CD4-positive, alpha-beta T cell treated with Interleukin-17A for 4 hours (primary cell): ENCODE results near the gene CMBL.
"Not testable (repeated sequence)": the region's sequence is repeated elsewhere in the genome, so short reads cannot be mapped to it uniquely, and the experiment has no call there.

ENCODE experiments used
- DNase-seq: peaks from one replicate; pipeline ENCODE4 v3.0.0-alpha.2; 2020; ENCODE audit warnings: mixed read lengths

CMBL gene

GRCh38 chr5:10310066-10310779, 2.5 kb upstream of the CMBL start:
- DNase-seq: no peak

- no peak for DNase-seq
Observed at GRCh38 chr5:10308844-10309243, 1.1 kb upstream of the CMBL start.

DNA sequence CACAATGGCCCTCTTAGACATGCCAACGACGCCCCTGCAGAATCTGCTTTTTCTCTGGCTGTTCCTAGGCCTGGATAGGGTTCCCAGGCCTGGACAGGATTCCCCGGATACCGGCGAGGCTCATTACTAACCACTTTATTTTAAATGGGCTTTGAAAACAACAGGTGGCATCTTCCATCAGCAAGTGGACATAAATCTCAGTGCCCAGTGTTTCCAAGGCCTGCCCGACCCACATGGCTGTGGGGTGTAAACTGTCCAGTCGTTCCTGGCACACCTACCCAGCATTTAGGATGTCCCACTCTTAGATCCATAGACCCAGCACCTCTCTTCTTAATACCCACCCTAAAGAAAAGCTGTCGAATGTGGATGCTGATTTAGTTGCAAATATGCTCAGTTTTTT, 896 bp downstream of the CMBL start:
- no peak for DNase-seq

DNA sequence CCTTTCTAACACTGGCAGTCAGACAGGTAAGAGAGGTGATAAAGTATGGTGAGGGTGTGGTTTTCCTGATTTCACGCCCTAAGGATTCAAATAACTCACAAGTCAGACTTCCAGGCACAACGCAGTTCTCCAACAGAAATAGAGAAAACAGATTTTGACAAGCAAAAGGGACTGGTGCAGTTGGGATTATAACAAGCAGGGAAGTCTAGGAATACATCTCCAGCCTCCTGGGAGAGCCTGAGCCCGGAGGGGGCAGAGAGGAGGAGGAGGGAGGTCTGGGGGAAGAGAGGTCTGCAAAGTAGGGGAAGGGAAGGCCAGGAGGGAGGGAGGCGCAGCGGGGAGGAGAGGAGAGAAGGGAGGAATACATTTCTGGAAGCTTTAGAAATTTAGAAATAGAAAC, 1.6 kb downstream of the CMBL start:
- no peak for DNase-seq

GRCh38 chr5:10304932-10305331, 2.8 kb downstream of the CMBL start:
- DNase-seq: no peak

DNA sequence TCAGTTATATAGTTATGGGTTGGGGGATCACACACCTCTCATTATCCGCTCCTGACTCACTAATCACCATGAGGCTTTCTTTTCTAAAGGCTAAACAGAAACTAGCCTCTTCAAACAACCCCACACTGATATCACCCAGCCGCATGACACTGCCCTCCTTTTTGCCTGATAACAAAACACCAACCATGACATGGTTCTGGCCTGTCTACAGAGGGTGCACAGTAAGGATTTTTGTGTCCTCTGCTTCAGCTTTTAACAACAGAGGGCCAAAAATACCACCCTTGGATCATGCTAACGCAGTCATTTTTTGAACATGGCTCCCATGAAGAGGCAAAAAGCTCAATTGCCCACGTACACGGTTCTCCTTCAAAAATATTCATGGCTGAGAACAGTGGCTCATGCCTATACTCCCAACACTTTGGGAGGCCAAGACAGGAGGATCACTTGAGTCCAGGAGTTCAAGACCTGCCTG, 4.0 kb downstream of the CMBL start:
- no peak for DNase-seq

DNA sequence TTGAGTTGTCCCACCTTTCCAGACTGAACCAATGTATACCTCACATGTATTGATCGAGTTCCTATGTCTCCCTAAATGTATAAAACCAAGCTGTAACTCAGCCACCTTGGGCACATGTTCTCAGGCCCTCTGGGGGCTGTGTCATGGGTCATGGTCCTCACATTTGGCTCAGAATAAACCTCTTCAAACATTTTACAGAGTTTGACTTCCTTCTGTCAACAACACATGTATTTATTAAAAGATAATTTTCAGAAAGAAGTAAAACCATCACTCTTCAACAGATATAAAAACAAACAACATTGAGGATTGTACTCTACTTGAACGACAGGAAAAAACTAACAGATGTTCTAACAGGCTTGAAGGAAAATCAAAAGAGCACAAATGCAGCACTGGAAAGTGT, 4.5 kb downstream of the CMBL start:
- DNase-seq: no peak

GRCh38 chr5:10301842-10302610, 5.7 kb downstream of the CMBL start:
- DNase-seq: no peak

DNA sequence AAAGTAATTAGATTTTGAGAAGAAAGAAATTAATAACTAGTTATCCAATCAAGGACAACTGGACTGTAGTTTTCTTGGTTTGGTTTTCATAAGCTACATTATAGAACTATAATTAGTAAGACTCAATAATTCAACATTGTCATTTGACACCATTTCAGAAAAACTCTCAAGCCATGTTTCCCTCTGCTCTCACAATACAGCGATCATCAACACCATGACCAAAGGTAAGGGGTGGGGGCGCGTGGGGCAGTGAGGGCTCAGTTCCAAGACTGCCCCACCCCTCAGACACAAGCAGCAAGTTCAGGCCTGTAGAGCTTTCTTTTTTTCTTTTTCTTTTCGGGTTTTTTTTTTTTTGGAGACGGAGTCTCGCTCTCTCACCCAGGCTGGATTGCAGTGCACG, 6.4 kb downstream of the CMBL start:
- no peak for DNase-seq

GRCh38 chr5:10300246-10300645, 7.5 kb downstream of the CMBL start:
- no peak for DNase-seq

GRCh38 chr5:10297646-10298204, 10.0 kb downstream of the CMBL start:
- no peak for DNase-seq

GRCh38 chr5:10295619-10296326, 11.9 kb downstream of the CMBL start:
- DNase-seq: no peak

DNA sequence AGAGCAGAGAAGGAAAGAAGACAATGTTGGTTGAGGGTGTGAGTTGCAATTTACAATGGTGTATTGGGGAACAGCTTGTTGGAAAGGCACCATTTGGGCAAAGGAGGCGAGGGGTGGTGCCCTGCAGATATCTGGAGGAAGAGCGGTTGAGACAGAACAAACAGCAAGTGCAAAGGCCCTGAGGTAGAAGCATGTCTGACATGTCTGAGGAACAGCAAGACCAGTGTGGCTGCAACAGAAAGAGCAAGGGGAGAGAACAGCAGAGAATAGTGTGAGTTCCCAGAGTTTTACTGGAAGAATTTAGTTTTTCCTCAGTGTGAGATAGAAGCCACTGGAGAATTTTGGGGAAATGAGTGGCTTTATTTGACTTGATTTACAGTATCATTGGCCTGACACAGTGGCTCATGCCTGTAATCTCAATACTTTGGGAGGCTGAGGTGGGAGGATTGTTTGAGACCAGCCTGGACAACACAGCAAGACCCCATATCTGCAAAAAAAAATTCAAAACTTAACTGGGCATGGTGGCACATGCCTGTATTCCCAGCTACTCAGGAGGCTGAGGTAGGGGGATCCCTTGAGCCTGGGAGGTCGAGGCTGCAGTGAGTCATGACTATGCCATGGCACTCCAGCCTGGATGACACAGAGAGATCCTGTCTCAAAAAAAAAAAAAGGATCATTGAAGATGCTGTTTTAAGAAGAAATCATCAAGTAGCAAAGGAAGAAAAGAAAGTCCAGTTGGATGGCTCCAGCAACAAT, 13.6 kb downstream of the CMBL start:
- DNase-seq: no peak

DNA sequence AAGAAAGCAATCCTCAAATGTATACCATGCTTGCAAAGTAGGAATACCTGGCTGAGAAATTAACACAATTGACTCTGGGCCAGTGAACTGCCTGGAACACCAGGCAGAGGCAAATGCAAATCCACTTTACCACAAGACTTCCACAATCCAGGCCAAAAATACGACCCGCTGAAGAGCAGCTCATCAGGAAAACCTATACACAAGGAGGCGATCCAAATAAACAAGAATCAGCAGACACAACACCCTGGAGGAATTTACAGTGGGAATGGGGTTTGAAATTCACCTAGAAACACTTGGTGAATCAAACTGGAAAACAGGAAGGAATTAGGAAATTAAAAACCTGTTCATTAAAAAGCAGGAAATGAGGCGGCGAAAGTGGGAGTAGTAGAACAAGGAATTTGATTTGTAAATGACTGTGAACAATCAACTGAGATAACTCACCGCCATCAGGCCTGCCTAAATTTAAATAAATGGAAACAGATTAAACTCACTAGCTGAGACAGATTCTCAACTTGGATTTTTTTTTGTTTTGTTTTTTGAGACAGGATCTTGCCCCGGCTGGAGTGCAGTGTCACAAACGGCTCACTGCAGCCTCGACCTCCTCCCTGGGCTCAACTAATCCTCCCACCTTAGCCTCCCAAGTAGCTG, 15.9 kb downstream of the CMBL start:
- no peak for DNase-seq

DNA sequence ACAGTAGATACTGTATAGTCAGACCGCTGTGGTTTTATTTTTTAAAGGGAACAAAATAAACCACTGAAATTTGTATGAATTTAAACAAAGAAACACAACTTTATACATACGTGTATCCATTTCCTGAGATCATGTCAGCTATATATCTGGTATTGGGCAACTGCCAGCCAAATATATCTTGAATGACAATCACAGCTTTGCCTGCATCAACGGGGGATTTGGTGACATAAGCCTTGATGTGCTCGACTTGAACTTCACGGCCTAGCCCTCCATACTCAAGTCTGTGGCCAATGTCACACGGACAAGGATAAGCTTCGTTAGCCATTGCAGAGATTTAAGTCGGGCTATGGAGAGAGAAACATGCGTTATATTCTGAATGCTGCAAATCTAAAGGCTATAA, 17.3 kb downstream of the CMBL start:
- DNase-seq: no peak

DNA sequence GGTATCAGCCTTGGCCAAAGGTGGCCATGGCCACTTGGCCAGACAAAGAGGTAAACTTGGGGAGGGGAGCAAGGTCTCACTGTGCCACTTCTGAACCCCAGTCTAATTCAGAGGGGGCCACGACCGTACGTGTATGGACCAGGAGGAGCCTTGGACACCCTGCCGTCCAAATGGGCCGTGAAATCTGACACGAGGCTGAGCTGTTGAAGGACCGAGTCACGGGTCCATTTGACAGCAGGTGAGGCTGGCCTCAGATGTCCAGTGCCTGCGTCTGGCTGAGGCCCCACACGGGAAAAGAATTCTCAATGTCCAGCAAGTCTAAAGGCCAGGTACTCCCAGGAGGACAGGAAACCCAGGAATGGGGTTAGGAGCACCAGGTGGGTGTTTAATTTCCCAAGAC, 17.7 kb downstream of the CMBL start:
- no peak for DNase-seq

GRCh38 chr5:10289353-10289752, 18.3 kb downstream of the CMBL start:
- no peak for DNase-seq

GRCh38 chr5:10288592-10289219, 19.0 kb downstream of the CMBL start:
- DNase-seq: peak; percentile 44

DNA sequence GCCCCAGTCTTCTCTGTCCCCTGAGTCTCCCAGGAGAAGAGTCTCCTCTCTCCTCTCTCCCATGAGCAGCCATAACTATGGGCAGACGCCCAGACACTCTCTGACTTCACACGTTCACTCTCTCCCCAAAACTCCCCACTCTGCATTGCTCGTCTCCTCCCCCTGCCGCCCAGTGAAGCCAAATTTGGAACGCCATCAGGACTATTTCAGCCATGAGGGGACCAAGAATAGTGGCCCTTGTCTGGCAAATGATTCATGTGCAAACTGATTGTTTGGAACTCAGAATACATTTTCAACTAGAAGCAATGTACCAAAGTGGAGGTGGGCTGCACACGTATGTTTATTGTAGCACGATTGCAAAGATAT, 20.9 kb downstream of the CMBL start:
- no peak for DNase-seq

DNA sequence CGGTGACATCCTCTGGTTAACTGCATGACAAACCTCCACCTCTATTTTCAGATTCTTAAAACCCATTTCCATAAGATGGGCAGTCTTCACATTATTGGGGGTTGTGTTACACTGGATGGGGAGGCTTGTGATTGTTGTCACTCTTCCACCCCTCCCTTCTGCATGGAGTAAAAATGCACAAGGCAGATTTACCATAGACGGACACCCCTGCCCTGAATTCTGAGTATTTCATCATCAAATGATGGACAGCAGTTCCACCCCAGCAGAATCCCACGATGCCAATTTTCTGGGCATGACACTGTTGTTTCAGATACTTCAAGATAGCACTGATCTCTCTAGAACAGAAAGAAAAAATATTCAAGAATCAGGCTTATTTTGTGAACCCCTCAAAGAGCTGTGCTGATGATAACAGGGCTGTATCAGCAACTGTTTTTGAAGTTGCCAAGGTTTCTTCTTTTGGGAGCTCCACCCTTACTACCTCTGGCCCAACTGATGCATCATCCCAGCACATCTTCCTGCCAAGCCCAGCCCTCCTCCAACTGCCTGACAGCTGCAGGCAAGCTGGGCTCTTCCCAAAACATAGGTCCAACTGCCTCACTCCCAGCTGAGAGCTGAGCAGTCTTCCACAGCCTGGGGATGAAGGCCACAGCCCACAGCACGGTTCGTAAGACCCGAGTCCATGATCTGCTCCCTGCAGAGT, 21.4 kb downstream of the CMBL start:
- no peak for DNase-seq

- DNase-seq: not testable (repeated sequence)
Observed at GRCh38 chr5:10285362-10285761, 22.3 kb downstream of the CMBL start.
